ENCODE measurements around the gene SMAP1.
"Not testable (repeated sequence)": the region's sequence is repeated elsewhere in the genome, so short reads cannot be mapped to it uniquely, and the experiment has no call there.

Gene SMAP1

GRCh38 chr6:70742462-70742861, 74.8 kb downstream of the SMAP1 start:
- DNase-seq, result not testable (repeated sequence)

GRCh38 chr6:70753870-70754380, 86.2 kb downstream of the SMAP1 start:
- no peak for DNase-seq

- DNase-seq, result no peak
These were observed 91.2 kb downstream of the SMAP1 start for GRCh38 chr6:70758883-70759282.

- no peak for DNase-seq
These were observed 96.2 kb downstream of the SMAP1 start for GRCh38 chr6:70763754-70764510.

- no peak for DNase-seq
These were observed 97.0 kb downstream of the SMAP1 start for GRCh38 chr6:70764706-70765105.

- not testable (repeated sequence) for DNase-seq
These were observed 103.7 kb downstream of the SMAP1 start for GRCh38 chr6:70771351-70771750.

GRCh38 chr6:70779934-70780333, 112.3 kb downstream of the SMAP1 start:
- DNase-seq, result no peak

- no peak for DNase-seq
These were observed 123.0 kb downstream of the SMAP1 start for GRCh38 chr6:70790483-70791224.

GRCh38 chr6:70797625-70798024, 129.9 kb downstream of the SMAP1 start:
- DNase-seq, result no peak

- DNase-seq, result no peak
These were observed 138.4 kb downstream of the SMAP1 start for GRCh38 chr6:70806086-70806485.

GRCh38 chr6:70811788-70812187, 144.1 kb downstream of the SMAP1 start:
- no peak for DNase-seq

- DNase-seq, result no peak
These were observed 146.2 kb downstream of the SMAP1 start for GRCh38 chr6:70813885-70814284.

- DNase-seq, result no peak
These were observed 152.0 kb downstream of the SMAP1 start for GRCh38 chr6:70819646-70820045.

- DNase-seq, result no peak
These were observed 153.1 kb downstream of the SMAP1 start for GRCh38 chr6:70820778-70821177.

GRCh38 chr6:70821751-70822150, 154.1 kb downstream of the SMAP1 start:
- DNase-seq, result no peak

GRCh38 chr6:70823651-70824050, 156.0 kb downstream of the SMAP1 start:
- DNase-seq, result no peak

GRCh38 chr6:70831427-70831826, 163.7 kb downstream of the SMAP1 start:
- DNase-seq, result no peak

- peak; percentile 50 for DNase-seq
These were observed 166.8 kb downstream of the SMAP1 start for GRCh38 chr6:70834520-70834919.

- no peak for DNase-seq
These were observed 171.2 kb downstream of the SMAP1 start for GRCh38 chr6:70838907-70839285.

GRCh38 chr6:70839286-70840266, 171.9 kb downstream of the SMAP1 start:
- no peak for DNase-seq

- DNase-seq, result no peak
These were observed 173.4 kb downstream of the SMAP1 start for GRCh38 chr6:70841112-70841511.

GRCh38 chr6:70842541-70842940, 174.9 kb downstream of the SMAP1 start:
- no peak for DNase-seq

GRCh38 chr6:70843328-70843918, 175.7 kb downstream of the SMAP1 start:
- DNase-seq, result no peak
